Measurements from ENCODE around the gene CRYBA2.

CRYBA2 gene

DNA sequence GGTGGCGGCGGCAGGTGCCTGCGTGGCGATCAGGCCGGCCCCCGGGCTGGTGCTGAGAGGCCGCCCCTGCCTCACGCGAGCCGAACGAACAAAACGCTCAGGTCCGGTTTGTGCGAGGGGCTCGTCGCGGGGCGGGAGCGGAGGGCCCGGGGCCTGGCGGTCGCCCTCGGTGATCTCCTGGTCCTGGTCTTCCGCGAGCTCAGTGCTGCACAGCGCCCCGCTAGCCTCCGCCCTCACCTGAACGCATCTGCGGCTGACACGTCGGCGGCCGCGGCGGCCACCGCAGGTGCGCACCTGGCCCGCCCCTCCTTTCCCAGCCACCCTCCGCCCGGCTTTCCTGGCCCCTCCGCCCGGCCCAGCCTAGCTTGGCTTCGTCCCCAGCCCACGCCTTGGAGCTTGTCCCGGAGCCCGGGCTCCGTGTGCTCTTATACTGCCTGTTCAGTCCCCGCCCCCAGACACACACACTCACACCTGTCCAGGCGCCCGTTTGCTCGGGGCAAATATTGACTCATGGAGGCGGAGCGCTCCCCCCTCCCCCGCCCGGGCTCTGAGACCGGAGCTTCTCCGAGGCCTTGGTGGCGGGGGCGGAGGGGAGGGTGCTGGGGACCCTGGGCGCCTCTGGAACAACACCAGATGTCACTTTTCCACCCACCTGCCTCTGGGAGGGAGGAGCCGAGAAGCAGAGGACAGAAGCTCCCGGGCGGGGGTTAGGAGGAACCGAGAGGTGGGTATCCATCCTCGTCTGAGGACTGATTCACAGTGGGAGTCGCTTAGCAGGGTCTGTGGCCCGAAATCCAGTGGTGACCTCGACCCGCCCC lies 8.6 kb upstream of the CRYBA2 start:
- no peak for DNase-seq (ENCODE audit: extremely low read depth, low read depth)
- TF ChIP-seq CTCF (IDR thresholded peaks at IDR 0.05; ENCODE audit: low read depth, low read length) = no peak

DNA sequence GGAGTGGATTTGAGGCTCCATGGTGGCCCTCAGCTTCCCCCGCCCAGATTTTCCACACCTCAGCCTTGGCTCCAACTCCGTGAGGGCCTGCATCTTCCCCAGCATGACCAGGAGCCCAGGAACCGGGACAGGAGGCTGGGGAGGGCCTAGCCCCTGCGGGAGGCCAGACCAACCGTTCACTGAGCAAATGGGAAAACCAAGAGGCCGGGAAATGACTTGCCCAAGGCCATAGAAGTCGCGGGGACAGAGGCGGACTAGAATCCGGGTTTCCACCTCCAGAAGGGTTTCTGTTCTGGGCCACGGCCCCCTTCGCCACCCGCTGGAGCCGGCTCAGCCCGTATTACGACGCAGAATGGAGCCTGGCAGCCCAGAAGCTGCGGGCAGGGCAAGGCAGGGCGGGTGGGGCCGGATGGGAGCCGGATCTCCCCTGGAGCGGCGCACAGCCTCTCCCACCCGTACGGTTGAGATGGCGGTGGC lies 7.9 kb upstream of the CRYBA2 start:
- no peak for TF ChIP-seq CTCF (IDR thresholded peaks at IDR 0.05; ENCODE audit: low read depth, low read length)
- no peak for DNase-seq (ENCODE audit: extremely low read depth, low read depth)

DNA sequence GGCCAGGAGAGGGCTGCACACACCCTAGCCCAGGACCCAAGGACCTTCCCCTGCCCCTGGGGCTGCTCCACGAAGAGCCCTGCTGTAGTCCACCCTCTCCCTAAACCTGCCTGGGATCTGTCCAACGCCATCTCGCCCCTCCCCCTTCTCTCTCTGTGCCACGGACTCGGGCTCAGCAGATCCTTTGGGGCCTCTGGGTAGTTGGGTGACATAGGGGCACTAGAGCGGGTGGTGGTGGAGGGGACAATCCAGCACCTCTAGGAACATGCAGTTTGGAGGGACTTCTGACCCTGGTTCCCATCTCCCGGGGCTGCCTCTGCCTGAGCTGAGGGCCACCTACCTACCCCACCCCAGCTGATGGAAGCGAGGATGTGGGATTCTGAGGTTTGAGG lies 7.3 kb upstream of the CRYBA2 start:
- DNase-seq (ENCODE audit: extremely low read depth, low read depth) = no peak
- no peak for TF ChIP-seq CTCF (IDR thresholded peaks at IDR 0.05; ENCODE audit: low read depth, low read length)

DNA sequence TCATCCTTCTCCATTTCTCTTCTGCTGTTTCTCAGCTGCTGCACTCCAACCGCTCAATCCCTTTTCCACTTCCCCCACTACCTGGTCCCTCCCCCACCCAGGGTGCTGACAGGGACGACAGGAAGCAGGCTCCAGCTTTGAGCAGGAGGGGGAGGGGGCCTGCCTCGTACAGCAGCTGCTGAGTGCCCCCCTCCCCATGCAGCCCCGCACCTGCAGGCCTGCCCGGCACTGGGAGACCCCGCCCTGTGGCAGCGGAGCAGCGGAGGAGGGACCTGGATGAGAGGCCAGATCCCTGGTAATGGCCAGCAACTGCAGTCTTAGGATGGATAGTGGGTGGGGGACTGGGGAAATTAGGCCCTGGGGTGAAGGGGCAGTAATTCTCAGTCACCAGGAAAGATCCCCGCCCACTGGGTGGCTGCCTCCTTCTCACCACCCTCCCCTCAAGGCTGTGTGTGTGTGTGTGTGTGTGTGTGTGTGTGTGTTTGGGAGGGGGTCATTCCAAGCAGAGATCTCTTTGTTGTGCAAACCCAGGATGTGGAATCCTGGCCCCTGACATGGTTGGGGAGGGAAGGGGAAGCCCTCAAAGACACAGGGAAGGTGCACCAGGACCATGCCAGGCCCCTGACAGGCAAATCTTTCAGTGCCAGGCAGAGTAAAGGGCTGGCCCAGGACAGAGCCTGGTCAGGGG lies 6.8 kb upstream of the CRYBA2 start:
- no peak for TF ChIP-seq CTCF (IDR thresholded peaks at IDR 0.05; ENCODE audit: low read depth, low read length)
- DNase-seq (ENCODE audit: extremely low read depth, low read depth) = no peak

GRCh38 chr2:218999021-218999880 lies 6.0 kb upstream of the CRYBA2 start:
- DNase-seq (ENCODE audit: extremely low read depth, low read depth) = no peak
- no peak for TF ChIP-seq CTCF (IDR thresholded peaks at IDR 0.05; ENCODE audit: low read depth, low read length)

DNA sequence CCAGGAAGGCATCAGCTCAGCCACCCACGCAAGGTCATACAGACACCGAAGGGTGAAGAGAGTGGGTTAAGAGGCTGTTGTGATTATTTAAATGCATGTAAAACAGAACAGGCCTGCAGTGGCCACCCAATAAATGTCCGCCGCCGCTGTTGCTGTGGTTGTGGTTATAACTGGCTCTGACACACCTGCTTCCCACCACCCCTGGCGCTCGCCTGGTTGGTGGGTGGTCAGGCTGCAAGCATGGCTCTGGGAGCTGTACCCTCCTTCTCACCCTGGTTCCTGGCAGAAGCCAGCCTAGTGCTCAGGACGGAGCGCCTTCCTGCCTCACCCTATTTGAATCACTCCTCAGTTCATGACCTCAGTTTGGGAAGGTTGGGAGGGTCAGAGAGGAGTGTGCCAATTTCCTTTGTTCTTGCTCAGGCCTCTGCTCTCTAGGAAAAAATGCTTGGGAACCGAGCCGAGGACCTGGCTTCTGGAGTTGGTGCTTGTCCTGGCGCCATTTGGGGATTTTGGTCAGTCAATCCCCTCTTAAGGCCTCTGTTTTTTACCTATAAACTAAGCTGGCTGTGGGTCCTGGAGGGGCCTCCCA lies 5.3 kb upstream of the CRYBA2 start:
- DNase-seq (ENCODE audit: extremely low read depth, low read depth) = no peak
- no peak for TF ChIP-seq CTCF (IDR thresholded peaks at IDR 0.05; ENCODE audit: low read depth, low read length)

All from AG09319 (cell line).